DND-41 (cell line): ENCODE data around the gene KRTAP5-11.
"Not testable (repeated sequence)": the region's sequence is repeated elsewhere in the genome, so short reads cannot be mapped to it uniquely, and the experiment has no call there.

Experiments
- ATAC-seq: fragments of 200-7000 bp; cut with Tn5 transposase; 3 replicates; pipeline ENCODE4 v1.9.1; 2021; ENCODE audit warnings: low read depth; ENCODE audit not compliant: insufficient read depth
- DNase-seq: peaks from one replicate; pipeline ENCODE4 v3.0.0-alpha.2; 2020
- H2AFZ ChIP-seq: 2 replicates; pipeline ENCODE4 v1.6.0; 2012; ENCODE audit warnings: low read depth, low read length
- H3K27ac ChIP-seq: 2 replicates; pipeline ENCODE4 v1.5.1; 2012; ENCODE audit warnings: low read length, inconsistent platforms
- H3K27me3 ChIP-seq: fragments of 200-600 bp; sonication (generic); 2 replicates; pipeline ENCODE4 v1.6.0; 2012; ENCODE audit warnings: low read length, mild to moderate bottlenecking, inconsistent platforms; ENCODE audit not compliant: insufficient read depth, poor library complexity
- H3K36me3 ChIP-seq: 2 replicates; pipeline ENCODE4 v1.5.1; 2012; ENCODE audit warnings: low read length, inconsistent platforms; ENCODE audit not compliant: insufficient read depth
- H3K4me1 ChIP-seq: 2 replicates; pipeline ENCODE4 v1.5.1; 2012; ENCODE audit warnings: mild to moderate bottlenecking, low read length; ENCODE audit not compliant: insufficient read depth
- H3K4me2 ChIP-seq: 2 replicates; pipeline ENCODE4 v1.6.0; 2012; ENCODE audit warnings: mild to moderate bottlenecking, moderate library complexity, low read length, inconsistent platforms; ENCODE audit not compliant: insufficient read depth
- H3K4me3 ChIP-seq, 2 experiments: fragments of 200-600 bp in 1 of 2; shearing (Covaris generic) in 1 of 2; 2 replicates each; pipeline ENCODE4 v1.5.1; 2012 to 2016; ENCODE audit warnings: inconsistent platforms in 2 of 2, low read length in 2 of 2, mild to moderate bottlenecking in 2 of 2, low read depth in 1 of 2, moderate library complexity in 1 of 2
- H3K79me2 ChIP-seq: 2 replicates; pipeline ENCODE4 v1.6.0; 2012; ENCODE audit warnings: low read length, inconsistent platforms; ENCODE audit not compliant: insufficient read depth
- H3K9ac ChIP-seq: 2 replicates; pipeline ENCODE4 v1.6.0; 2012; ENCODE audit warnings: low read depth, mild to moderate bottlenecking, inconsistent platforms, low read length, moderate library complexity
- H3K9me3 ChIP-seq: 2 replicates; pipeline ENCODE4 v1.5.1; 2012; ENCODE audit warnings: low read length, moderate library complexity, mild to moderate bottlenecking, inconsistent platforms; ENCODE audit not compliant: insufficient read depth, severe bottlenecking
- H4K20me1 ChIP-seq: 2 replicates; pipeline ENCODE4 v1.6.0; 2012; ENCODE audit warnings: low read length; ENCODE audit not compliant: insufficient read depth

KRTAP5-11 gene

DNA sequence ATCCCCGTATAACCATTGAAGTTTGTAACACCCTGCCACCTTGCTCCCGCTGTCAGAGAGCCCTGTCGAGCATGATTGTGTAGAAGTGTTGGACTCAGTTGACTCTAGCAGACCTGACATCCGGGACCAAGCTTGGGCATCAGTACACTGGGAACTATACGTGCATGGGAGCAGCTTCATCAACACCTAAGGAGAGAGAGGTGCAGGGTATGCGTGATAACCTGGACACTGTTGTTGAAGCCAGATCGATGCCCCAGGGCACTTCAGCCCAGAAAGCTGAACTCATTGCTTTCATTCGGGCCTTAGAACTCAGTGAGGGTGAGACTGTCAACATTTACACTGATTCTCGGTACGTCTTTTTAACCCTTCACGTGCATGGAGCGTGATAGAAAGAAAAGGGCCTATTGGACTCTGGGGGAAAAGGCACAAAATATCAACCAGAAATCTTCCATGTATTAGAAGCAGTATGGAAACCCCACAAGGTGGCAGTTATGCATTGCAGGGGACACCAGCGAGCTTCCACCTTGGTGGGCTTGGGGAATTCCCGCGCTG is 31.8 kb upstream of the KRTAP5-11 start:
- not testable (repeated sequence) for H2AFZ ChIP-seq, DNase-seq, H3K4me2 ChIP-seq, H3K9me3 ChIP-seq, ATAC-seq, H3K9ac ChIP-seq, H3K36me3 ChIP-seq, H3K27me3 ChIP-seq, H3K4me1 ChIP-seq, H4K20me1 ChIP-seq, H3K27ac ChIP-seq, H3K79me2 ChIP-seq, H3K4me3 ChIP-seq

DNA sequence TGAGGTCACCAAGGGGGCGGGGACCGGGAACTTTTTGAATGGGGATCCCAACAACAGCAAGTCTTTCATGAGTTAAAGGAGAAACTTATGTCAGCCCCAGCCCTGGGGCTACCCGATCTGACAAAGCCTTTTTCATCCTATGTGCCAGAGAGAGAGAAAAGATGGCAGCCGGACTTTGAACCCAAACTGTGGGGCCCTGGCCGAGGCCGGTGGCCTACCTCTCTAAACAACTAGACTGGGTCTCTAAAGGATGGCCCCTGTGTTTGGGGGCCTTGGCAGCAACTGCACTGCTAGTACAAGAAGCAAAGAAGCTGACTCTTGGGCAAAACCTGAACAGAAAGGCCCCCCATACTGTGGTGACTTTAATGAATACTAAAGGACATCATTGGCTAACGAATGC is 31.3 kb upstream of the KRTAP5-11 start:
- not testable (repeated sequence) for H4K20me1 ChIP-seq, DNase-seq, H3K27me3 ChIP-seq, H3K79me2 ChIP-seq, H3K4me2 ChIP-seq, H3K36me3 ChIP-seq, ATAC-seq, H3K9me3 ChIP-seq, H3K9ac ChIP-seq, H3K4me1 ChIP-seq, H2AFZ ChIP-seq, H3K4me3 ChIP-seq, H3K27ac ChIP-seq

DNA sequence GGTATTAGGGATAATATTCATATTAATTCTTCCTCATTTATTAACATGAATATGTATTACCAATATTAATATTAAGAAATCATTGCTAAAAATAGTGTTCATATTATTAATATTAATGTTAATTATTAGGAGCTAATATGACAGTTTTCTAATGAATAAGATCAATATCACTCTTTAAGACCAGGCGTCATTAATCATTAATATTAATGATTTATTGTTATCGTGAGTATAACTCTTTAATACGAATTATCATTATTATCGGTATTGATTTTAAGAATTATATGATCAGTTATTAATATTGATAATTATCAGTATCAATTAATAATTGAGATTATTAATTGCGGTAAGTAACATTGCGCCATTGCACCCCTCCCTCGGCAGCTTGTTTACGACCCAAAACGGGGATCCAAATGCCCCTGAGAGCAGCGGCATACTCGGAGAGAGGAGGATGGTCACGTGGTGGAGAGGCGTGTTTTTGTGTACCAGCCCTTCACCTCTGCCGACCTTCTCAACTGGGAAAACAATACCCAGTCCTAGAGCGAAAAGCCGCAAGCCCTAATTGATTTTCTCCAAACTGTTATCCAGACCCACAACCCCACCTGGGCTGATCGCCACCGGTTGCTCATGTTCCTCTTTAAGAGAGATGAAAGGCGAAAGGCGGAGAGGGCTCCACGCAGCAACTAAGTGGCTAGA is 28.7 kb upstream of the KRTAP5-11 start:
- not testable (repeated sequence) for H3K9ac ChIP-seq, H3K9me3 ChIP-seq, H3K79me2 ChIP-seq, H3K4me1 ChIP-seq, H4K20me1 ChIP-seq, H3K27me3 ChIP-seq, ATAC-seq, DNase-seq, H3K36me3 ChIP-seq, H3K4me2 ChIP-seq, H3K27ac ChIP-seq, H3K4me3 ChIP-seq, H2AFZ ChIP-seq

DNA sequence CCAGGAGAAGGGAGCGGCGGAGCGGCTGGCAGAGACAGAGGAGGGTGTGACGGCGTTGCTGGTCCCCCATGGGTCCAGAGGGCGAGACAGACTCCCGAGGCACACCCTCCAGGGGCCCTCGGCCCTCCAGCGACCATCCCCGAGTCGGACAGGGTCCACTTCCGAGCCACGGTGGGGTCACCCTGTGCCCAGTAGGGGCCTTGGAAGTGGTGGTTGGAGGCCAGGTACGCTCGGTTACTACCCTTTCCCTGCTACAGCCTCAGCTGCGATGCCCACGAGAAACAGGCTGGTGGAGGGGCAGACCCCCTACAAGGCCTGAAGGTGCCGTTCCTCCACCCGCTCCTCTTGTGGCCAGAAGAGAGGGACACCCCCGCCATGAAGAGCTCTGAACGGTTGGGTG is 25.6 kb upstream of the KRTAP5-11 start:
- H4K20me1 ChIP-seq, ATAC-seq, H3K9me3 ChIP-seq, H3K4me2 ChIP-seq, H3K9ac ChIP-seq, H3K27ac ChIP-seq, DNase-seq, H2AFZ ChIP-seq, H3K27me3 ChIP-seq, H3K36me3 ChIP-seq, H3K4me3 ChIP-seq, H3K4me1 ChIP-seq, H3K79me2 ChIP-seq: not testable (repeated sequence)

DNA sequence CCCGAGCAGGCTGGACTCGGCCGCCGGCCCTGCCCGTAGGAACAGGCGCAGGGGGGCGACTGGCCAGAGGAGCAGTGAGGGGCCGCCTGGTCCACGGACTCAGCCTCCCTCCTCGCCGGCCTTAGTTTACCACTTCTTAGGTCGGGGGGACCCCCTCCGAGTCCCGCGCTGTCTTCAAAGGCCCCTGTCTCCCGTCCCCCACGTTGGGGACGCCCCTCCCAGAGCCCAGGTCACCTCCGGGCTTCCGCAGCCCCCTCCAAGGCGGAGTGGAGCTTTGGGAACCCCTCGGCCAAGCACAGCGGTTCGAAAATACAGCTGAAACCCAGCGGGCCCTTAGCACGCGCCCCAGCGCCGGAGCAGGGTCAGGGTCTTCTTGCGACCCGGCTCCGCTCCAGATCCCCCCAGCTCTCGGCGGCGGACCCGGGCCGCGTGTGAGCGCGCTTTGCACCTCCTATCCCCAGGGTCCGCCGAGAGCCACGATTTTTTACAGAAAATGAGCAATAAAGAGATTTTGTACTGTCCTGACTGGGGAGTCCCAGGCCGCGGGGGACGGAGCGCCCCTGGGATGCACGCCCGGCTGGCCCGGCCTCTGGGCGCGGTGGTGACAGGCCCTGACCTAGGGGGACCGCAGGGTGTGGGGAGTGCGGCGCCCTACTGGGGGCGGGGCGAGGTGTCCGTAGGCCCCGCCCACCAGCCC is 25.0 kb upstream of the KRTAP5-11 start:
- DNase-seq, H2AFZ ChIP-seq, H4K20me1 ChIP-seq, H3K79me2 ChIP-seq, H3K36me3 ChIP-seq, H3K9ac ChIP-seq, H3K4me2 ChIP-seq, H3K27me3 ChIP-seq, H3K4me1 ChIP-seq, H3K27ac ChIP-seq, H3K4me3 ChIP-seq, H3K9me3 ChIP-seq, ATAC-seq: not testable (repeated sequence)

DNA sequence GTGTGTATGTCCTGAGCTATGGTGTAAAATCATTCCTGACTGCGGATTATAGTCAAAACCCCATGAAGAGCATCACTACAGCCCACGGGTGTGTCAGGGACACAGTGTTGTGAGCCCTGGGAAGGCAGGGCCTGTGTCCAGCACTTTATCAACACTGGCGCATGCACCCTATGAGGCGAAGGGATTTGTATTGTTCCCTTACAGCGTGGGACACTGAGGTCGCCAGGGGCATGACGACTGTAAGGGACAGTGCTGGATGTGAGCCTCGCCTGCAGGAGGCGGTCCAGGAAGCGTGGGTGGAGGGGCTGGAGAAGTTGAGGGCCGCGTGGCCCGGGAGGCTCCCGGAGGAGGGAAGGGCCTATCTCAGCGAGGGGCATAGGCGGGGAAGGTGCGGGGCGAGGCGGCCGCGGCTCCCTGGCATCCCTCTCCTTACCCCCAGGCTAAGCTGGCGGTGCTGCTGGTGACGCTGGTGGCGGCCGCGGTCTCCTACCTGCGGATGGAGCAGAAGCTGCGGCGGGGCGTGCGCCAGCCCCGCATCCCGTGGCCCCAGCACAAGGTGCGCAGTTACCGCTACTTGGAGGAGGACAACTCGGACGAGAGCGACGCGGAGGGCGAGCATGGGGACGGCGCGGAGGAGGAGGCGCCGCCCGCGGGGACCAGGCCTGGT is 24.3 kb upstream of the KRTAP5-11 start:
- not testable (repeated sequence) for ATAC-seq, DNase-seq, H3K27me3 ChIP-seq

More for the DNA sequence above, 24.3 kb upstream of the KRTAP5-11 start:
- not testable (repeated sequence) for H3K4me2 ChIP-seq, H3K9ac ChIP-seq, H3K79me2 ChIP-seq, H3K4me3 ChIP-seq, H3K36me3 ChIP-seq, H4K20me1 ChIP-seq, H3K27ac ChIP-seq, H3K4me1 ChIP-seq, H3K9me3 ChIP-seq, H2AFZ ChIP-seq
